ENCODE data around the gene MRRF. TPM values are rescaled to one million over a fixed set of nuclear protein-coding genes. Genes with fewer than 3 reads are reported as not detected.

Gene MRRF
- total and polyA plus RNA-seq, 2 donors (not counting 1 experiment from before 2014, with no cell fraction given): 36.8 to 37.3 TPM

DNA sequence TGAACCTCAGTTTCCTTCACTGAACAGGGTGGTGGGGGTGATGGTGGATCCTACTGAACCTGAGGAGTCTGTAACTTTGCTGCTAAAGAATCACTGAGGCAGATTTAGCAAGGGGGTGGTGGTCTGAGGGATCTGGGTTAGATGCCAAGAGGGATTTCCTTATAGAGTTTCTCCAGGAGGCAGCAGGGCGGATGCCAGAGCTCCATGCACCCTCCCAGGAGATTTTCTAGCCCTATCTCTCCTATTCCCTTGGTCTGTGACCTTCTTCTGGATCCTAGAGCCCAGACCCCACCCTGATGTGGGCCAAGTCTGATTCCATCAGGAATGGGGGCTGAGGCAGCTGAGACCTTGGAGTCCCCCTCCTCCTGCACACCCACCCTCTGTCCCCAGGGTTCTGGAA is 112.1 kb downstream of the MRRF start:
- Histone ChIP-seq H4K20me1 (ENCODE audit: control insufficient read depth, extremely low read depth, insufficient read depth, low read length) (no peaks in the 10 kb centered on the region), H3K27me3 (ENCODE audit: control insufficient read depth, insufficient read depth, low read length) (no peaks in the 10 kb centered on the region), H3K79me2 (ENCODE audit: control insufficient read depth, insufficient read depth, low read length) (peaks cover 7% of the 10 kb centered on the region), H3K36me3 (ENCODE audit: control insufficient read depth, insufficient read depth, low read length) (peaks cover 3% of the 10 kb centered on the region), H3K9me3 (ENCODE audit: control insufficient read depth, insufficient read depth, low read depth, low read length) (no peaks in the 10 kb centered on the region), H3K27ac (ENCODE audit: insufficient read depth, low read length) (peak overlapping the region; percentile 39), H2AFZ (ENCODE audit: low read length) (no peak overlapping the region), H3K4me1 (ENCODE audit: control insufficient read depth, extremely low read depth, insufficient read depth, low read length) (peaks cover 27% of the 10 kb centered on the region), H3K4me2 (ENCODE audit: extremely low read depth, insufficient read depth, low read length) (no peak overlapping the region), H3K9ac (ENCODE audit: insufficient read depth, low read length) (no peak overlapping the region), H3K4me3 (replicated peaks in 1 of 4; ENCODE audit: control extremely low read depth in 1 of 4, insufficient read depth in 1 of 4, low read depth in 3 of 4, low read length in 4 of 4) (no peak overlapping the region)
- DNase-seq (ENCODE audit: low read depth in 2 of 2): no peak
- TF ChIP-seq, protein P1, sequence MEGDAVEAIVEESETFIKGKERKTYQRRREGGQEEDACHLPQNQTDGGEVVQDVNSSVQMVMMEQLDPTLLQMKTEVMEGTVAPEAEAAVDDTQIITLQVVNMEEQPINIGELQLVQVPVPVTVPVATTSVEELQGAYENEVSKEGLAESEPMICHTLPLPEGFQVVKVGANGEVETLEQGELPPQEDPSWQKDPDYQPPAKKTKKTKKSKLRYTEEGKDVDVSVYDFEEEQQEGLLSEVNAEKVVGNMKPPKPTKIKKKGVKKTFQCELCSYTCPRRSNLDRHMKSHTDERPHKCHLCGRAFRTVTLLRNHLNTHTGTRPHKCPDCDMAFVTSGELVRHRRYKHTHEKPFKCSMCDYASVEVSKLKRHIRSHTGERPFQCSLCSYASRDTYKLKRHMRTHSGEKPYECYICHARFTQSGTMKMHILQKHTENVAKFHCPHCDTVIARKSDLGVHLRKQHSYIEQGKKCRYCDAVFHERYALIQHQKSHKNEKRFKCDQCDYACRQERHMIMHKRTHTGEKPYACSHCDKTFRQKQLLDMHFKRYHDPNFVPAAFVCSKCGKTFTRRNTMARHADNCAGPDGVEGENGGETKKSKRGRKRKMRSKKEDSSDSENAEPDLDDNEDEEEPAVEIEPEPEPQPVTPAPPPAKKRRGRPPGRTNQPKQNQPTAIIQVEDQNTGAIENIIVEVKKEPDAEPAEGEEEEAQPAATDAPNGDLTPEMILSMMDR (conservative IDR thresholded peaks at IDR 0.05 in 1 of 2, IDR thresholded peaks at IDR 0.05 in 1 of 2; ENCODE audit: low read depth in 1 of 2, low read length in 2 of 2): no peak
- no peak for TF ChIP-seq EZH2 (IDR thresholded peaks at IDR 0.05; ENCODE audit: low read length, missing control alignments)

DNA sequence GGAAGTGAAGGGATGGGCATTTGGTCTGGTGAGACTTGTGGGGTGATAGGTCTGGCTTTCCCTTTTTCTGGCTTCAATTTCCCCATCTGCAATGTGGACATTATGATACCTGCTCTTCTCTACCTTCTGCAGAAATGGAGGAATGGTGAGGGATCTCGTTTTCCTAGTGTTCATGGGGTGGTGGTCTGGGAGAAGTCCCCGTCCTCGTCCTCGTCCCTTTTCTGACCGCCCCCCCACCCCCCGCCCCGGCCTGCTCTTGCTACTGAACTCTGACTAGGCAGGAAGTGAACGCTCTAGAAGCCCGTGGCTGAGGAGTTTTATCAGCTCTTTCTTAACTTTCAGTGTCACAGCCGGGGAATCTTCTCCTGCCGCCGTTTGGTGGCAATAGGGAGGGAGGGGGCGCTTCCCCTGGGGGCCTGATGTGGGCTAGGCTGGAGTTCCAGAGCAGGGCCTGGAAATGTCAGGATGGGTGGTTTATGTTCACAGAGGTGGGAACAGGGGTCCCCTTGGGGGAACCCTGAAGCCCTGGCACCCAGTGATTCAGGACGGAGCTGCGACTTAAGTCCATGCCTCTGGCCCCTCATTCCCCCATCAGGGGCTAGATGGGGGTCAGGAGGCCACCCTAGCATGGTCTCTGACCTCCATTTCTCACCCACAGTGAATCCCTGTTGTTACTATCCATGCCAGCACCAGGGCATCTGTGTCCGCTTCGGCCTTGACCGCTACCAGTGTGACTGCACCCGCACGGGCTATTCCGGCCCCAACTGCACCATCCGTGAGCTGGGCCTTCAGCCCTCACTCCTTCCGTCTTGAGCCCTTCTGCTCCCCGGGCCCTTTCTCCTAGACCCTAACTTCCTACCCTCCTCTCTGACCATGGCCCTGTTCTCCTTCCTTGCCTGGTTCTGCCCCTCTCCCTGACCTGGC is 112.8 kb downstream of the MRRF start:
- no peak for DNase-seq (ENCODE audit: low read depth in 2 of 2)
- Histone ChIP-seq H3K27me3 (ENCODE audit: control insufficient read depth, insufficient read depth, low read length) (no peaks in the 10 kb centered on the region), H3K4me3 (replicated peaks in 1 of 4; ENCODE audit: control extremely low read depth in 1 of 4, insufficient read depth in 1 of 4, low read depth in 3 of 4, low read length in 4 of 4) (no peak overlapping the region), H3K4me1 (ENCODE audit: control insufficient read depth, extremely low read depth, insufficient read depth, low read length) (peaks cover 25% of the 10 kb centered on the region), H4K20me1 (ENCODE audit: control insufficient read depth, extremely low read depth, insufficient read depth, low read length) (no peaks in the 10 kb centered on the region), H2AFZ (ENCODE audit: low read length) (no peak overlapping the region), H3K9ac (ENCODE audit: insufficient read depth, low read length) (no peak overlapping the region), H3K36me3 (ENCODE audit: control insufficient read depth, insufficient read depth, low read length) (peaks cover 3% of the 10 kb centered on the region), H3K9me3 (ENCODE audit: control insufficient read depth, insufficient read depth, low read depth, low read length) (no peaks in the 10 kb centered on the region), H3K4me2 (ENCODE audit: extremely low read depth, insufficient read depth, low read length) (no peak overlapping the region), H3K79me2 (ENCODE audit: control insufficient read depth, insufficient read depth, low read length) (no peaks in the 10 kb centered on the region), H3K27ac (ENCODE audit: insufficient read depth, low read length) (peak overlapping the region; percentile 39)
- TF ChIP-seq, protein P1 (conservative IDR thresholded peaks at IDR 0.05 in 1 of 2, IDR thresholded peaks at IDR 0.05 in 1 of 2; ENCODE audit: low read depth in 1 of 2, low read length in 2 of 2): no peak
- TF ChIP-seq EZH2 (IDR thresholded peaks at IDR 0.05; ENCODE audit: low read length, missing control alignments): no peak

DNA sequence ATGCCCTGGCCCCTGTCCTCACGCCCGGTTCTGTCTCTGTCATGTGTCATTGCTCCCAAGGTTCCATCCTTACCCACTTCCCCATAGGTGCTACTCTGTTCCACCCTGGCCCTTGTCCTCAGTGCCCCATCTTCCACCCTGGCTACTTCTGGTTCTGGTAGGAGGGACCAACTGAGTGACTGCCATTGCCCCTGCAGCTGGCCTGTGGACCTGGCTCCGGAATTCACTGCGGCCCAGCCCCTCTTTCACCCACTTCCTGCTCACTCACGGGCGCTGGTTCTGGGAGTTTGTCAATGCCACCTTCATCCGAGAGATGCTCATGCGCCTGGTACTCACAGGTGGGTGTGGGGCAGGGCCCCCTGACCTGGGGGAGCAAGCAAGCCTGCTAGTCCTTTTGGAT is 113.6 kb downstream of the MRRF start:
- H3K27ac ChIP-seq (ENCODE audit: insufficient read depth, low read length): no peak overlapping the region
- peaks cover 3% of the 10 kb centered on the region for H3K36me3 ChIP-seq (ENCODE audit: control insufficient read depth, insufficient read depth, low read length)
- H3K4me1 ChIP-seq (ENCODE audit: control insufficient read depth, extremely low read depth, insufficient read depth, low read length): peaks cover 30% of the 10 kb centered on the region
- H3K9ac ChIP-seq (ENCODE audit: insufficient read depth, low read length): no peak overlapping the region
- H2AFZ ChIP-seq (ENCODE audit: low read length): no peak overlapping the region
- no peaks in the 10 kb centered on the region for H3K9me3 ChIP-seq (ENCODE audit: control insufficient read depth, insufficient read depth, low read depth, low read length)
- no peaks in the 10 kb centered on the region for H4K20me1 ChIP-seq (ENCODE audit: control insufficient read depth, extremely low read depth, insufficient read depth, low read length)
- H3K79me2 ChIP-seq (ENCODE audit: control insufficient read depth, insufficient read depth, low read length): no peaks in the 10 kb centered on the region
- no peak overlapping the region for H3K4me3 ChIP-seq (replicated peaks in 1 of 4; ENCODE audit: control extremely low read depth in 1 of 4, insufficient read depth in 1 of 4, low read depth in 3 of 4, low read length in 4 of 4)
- no peak overlapping the region for H3K4me2 ChIP-seq (ENCODE audit: extremely low read depth, insufficient read depth, low read length)
- TF ChIP-seq EZH2 (IDR thresholded peaks at IDR 0.05; ENCODE audit: low read length, missing control alignments): no peak
- TF ChIP-seq, protein P1 (conservative IDR thresholded peaks at IDR 0.05 in 1 of 2, IDR thresholded peaks at IDR 0.05 in 1 of 2; ENCODE audit: low read depth in 1 of 2, low read length in 2 of 2): no peak
- no peak for DNase-seq (ENCODE audit: low read depth in 2 of 2)
- H3K27me3 ChIP-seq (ENCODE audit: control insufficient read depth, insufficient read depth, low read length): no peaks in the 10 kb centered on the region

Measured in fibroblast of lung (primary cell).